Endometrium (tissue), 2 donors: ENCODE data around the gene LITAF.

Experiments
- FAIRE-seq: peaks from 2 replicates; lab custom pipeline; 2012; peaks lifted over from hg19 to GRCh38; lab: Jason Lieb, UNC
- donor health status: control.
- donor health status: control.

LITAF gene

GRCh38 chr16:11586856-11587642, at the start of gene LITAF:
Gene LITAF (minus strand): TSS chr16:11586919. CDS start chr16:11556730, 30,189 bp downstream.
- FAIRE-seq: no peak

GRCh38 chr16:11636172-11636721, 49.5 kb upstream of the LITAF start:
- no peak for FAIRE-seq

DNA sequence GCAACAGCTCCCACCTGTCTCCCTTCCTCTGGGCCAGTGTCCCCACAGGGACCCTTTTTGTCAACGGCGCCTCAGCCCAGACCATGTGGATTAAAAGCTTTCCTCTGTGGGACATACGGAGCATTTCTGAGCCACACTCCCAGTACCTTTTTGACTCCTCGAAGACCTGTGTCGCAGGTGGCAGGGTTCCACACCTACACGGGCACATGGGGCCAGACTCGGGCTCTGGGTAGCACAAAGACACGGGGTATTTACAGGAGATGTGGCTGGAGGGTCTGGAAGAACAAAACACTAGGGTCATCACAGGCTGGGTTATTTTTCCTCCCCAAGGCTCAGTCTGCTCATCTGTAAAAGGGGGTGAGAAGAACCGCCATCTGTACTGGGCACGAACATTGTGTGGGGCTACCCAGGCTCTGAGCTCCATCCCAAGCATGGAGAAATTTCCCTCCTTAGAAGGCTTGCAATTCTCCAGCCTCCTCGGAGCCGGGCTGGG, 49.0 kb upstream of the LITAF start:
- FAIRE-seq: no peak

GRCh38 chr16:11635113-11635652, 48.5 kb upstream of the LITAF start:
- FAIRE-seq: no peak

- no peak for FAIRE-seq
Measured at GRCh38 chr16:11634312-11634711, 47.6 kb upstream of the LITAF start.

DNA sequence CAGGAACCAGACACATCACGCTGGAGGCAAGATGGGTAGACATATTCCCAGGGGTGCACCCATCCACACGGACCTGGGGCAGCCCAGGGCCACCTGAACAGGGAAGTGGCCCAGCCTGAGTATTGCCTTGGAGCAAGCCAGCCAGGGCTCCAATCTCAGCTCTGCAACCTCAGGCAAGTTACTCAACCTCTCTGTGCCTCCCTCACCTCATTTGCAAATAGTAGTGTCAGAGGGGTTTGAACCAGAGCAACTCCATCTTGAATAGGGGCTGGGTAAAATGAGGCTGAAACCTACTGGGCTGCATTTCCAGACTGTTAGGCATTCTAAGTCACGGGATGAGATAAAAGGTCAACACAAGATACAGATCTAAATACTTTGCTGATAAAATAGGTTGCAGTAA, 46.4 kb upstream of the LITAF start:
- no peak for FAIRE-seq

DNA sequence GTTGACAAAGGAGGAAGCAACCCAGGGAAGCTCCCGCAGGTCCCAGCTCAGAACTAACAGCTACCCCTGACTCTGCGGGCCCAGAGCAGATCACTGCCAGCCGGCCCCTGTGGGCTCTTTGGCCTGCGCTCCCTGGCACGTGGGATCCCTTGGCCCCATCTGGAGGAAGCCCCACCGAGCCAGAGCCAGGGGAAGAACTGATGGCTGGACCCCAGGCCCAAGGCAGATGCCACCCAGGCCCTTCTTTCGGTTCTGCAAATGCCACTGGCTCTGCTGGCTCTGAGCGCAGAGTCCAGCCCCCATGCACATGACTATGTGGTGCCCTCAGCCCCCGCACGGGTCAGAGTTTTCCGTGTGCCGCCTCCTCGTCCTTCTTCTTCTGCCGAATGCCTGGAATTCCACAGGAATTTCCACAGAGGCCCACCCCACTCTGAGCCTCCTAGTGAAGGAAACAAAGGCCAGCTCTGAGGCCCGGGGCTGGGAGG, 45.8 kb upstream of the LITAF start:
- no peak for FAIRE-seq

DNA sequence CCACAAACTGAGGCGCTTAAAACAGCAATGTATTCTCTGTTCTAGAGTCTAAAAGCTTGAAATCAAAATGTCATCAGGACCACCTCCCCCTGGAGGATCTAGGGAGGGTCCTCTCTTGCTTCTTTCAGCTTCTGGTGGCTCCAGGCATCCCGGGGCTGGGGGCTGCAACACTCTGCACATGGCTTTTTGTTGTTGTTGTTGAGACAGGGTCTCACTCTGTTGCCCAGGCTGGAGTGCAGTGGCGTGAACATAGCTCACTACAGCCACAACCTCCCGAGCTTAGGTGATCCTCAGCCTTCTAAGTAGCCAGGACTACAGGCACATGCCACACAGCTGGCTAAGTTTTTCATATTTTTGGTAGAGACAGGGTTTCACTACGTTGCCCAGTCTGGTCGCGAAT, 44.5 kb upstream of the LITAF start:
- no peak for FAIRE-seq

DNA sequence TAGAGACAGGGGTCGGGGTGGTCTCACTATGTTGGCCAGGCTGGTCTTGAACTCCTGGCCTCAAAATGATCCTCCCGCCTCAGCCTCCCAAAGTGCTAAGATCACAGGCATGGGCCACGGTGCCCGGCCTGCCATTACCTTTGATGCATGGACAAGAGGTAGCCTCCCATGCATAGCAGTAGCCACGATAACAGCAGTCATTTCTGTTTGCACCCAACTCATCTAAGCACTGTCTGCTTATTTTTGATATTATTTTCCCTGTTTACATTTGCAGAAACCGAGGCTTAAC, 44.0 kb upstream of the LITAF start:
- FAIRE-seq: no peak

- no peak for FAIRE-seq
Measured at GRCh38 chr16:11630046-11630767, 43.5 kb upstream of the LITAF start.

DNA sequence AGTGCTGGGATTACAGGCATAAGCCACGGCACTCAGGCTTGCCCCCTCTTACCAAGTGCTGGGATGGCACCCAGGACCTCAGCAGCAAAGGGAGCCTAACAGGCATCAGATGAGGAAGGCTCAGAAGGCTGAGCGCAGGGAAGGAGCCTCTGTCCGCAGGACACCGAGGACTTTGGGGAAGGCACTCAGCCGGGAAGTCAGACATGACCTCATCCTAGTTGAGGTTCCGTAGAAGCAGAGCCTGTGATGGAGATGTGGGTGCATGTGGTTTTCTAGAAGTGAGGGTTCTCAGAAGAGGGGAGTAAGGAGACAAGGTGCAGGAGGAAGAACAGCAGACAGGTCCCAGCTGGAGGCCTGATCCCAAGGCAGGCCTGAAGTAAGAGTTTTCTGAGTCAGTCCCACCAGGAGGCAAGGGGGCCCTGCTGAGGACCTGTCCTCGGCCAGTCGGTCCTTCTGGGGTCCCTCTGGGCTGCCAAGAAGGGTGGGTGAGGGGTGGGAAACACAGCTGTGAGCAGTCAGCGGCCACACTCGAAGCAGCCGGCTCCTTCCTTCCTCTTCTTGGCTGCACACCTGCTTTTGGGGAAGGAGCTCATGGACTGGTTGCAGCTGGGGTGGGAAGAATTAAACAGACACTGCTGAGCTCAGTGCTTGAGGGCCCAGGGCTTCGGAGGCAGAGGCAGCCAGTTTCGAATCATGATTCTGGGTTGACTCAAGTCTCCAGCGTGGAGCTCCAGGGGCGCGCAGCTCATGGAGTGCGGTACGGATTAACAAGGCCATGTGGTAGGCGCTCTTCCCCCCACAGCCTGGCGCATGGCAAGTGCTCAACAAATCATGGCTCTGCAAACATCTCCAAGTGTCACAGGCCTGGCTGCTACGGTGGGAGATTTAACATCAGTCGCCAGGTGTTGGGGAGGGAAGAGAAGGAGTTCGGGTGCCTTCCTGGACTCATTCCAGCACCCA, 42.6 kb upstream of the LITAF start:
- no peak for FAIRE-seq

- no peak for FAIRE-seq
Measured at GRCh38 chr16:11627822-11628457, 41.2 kb upstream of the LITAF start.

DNA sequence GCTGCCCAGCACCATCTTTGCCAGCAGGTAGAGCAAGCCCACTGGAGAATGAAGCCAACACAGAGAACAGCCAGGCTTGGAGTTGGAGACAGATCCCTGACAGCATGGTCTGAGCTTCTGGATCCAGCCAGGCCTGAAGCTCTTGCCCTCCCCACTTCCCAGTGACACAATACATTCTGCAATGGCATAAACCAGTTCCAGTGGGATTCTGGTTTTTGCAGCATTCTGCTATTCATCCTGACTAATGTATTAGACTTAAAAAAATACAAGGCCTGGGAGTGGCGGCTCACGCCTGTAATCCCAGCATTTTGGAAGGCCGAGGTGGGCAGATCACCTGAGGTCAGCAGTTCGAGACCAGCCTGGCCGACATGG, 40.6 kb upstream of the LITAF start:
- FAIRE-seq: no peak

DNA sequence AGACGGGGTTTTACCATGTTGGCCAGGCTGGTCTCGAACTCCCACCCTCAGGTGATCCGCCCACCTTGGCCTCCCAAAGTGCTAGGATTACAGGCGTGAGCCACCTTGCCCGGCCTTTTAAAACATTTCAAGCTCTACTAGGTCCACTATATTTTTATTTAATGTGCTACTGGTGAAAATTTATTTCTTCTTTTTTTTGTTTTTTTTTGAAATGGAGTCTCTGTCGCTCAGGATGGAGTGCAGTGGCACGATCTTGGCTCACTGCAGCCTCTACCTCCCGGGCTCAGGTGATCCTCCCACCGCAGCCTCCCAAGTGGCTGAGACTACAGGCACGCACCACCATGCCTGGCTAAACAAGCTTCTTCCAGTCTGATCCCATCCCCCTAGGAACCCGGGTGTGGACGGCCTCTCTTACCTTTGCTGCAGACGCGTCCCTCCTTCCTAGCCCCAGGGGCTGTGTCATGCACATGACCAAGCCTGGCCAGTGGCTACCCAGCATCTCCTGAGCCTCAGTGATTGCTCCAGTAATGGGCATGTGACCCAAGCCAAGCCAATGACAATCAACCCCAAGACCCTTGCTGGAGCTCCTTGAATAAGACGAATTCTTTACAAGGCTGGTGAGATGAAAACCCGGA, 40.1 kb upstream of the LITAF start:
- FAIRE-seq: no peak

DNA sequence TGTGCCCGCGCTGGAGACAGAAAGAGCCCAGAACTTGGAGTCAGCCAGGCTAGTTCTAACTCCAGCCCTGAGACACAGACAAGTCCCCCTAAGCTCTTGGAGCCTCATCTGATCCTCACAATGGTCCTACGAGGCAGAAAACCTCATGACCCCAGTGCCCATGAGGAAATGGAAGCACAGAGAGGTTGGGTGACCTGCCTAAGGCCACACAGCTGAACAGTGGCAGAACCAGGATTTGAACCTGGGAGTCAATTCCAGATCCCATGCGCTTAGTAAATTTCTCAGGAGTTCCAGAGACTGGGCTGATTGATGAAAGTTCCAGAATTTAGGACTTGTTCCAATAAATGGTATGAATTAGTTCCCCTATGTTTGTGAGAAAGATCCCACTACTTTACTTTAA, 39.0 kb upstream of the LITAF start:
- no peak for FAIRE-seq

GRCh38 chr16:11624636-11625607, 38.2 kb upstream of the LITAF start:
- no peak for FAIRE-seq

DNA sequence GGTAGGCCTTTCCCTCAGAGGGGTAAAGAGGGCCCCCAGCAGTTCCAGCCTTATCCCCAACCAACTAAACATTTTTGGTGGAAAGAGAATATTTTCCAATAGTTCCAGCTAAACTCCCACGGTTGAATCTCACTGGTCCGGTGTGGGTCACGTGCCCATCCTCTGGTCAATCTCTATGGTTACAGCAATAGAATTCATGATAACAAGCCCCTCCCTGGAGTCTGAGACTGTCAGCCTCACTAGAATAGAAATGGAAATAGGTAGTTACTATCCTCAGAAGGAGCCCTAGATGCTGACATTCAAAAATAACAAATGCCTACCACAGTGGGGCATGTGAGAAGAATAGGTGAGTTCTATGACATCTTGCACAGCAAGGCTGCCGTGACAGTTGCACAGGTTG, 37.5 kb upstream of the LITAF start:
- no peak for FAIRE-seq

DNA sequence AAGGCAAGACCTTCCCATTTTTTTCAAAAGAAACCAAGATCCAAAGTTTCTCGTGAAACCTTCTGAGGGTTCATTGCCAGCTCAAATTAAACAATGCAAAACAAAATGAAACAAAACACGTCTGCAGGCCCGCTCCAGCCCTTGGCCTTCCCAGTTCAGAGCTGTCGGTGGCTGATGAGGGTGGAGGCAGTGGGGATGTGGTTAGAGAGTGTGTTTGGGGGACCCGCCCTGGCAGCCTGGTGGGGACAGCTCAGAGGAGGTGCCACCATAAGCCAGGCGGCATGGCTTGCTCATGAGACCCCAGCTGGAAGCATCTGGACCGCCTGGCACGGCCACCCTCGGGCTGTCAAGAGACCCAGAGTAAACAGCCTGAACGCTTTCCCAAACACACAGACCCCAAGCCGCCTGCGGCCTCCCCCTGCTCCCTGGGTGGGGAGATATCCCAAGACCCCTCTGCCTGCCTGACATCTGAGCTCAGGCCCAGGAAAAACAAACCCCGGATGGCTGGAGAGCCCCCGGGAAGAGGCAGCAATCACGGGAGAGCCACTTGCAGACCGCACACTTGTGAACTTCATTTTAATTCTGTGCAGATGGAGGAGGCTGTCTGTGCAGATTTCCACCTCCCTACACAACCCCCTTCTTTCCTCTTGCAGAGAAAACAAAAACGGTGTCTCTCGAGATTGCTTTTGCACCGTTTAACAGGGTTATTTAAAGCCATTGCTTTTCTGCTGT, 35.4 kb upstream of the LITAF start:
- FAIRE-seq: no peak

DNA sequence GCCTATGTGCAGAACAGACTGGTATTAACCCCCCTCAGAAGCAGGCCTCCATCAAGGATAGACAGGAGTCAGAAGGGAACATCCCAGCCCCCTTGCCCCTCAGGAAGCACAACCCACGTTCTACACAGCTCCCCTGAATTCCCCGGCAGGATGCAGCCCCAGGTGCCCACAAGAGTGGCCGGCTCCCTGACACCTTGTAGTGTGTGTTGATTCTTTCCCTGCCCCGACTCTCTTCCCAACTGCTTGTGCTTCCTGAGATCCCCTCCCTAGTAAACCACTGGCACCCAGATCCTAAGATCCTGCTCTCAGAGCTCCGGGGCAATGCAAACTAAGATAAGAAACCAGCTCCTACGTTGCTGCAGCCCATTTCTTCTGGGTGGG, 34.8 kb upstream of the LITAF start:
- no peak for FAIRE-seq
